ENCODE results near the gene CXADR. TPM values are rescaled to one million over a fixed set of nuclear protein-coding genes. Genes with fewer than 3 reads are reported as not detected.

Gene CXADR
- total RNA-seq (2021), result 150 and 152 TPM in 2 replicates
- long read RNA-seq, full-length matches to known transcripts, result 2,064 of 2,227 reads
- long read RNA-seq, partial matches to known transcripts, result 85 of 2,227 reads
- long read RNA-seq, other reads (novel, unspliced or antisense), result 78 of 2,227 reads

- Histone ChIP-seq H3K9me3 (ENCODE audit: control insufficient read depth, low read depth, low read length) (no peaks in the 10 kb centered on the region), H3K27ac (ENCODE audit: insufficient read length, low read depth, low read length) (peak within 1 kb of the TSS; percentile 91), H3K56ac (ENCODE audit: insufficient read length, low read depth, low read length) (peak within 1 kb of the TSS; percentile 42), H2BK20ac (ENCODE audit: low read depth, low read length, poor library complexity, severe bottlenecking) (no peak within 1 kb of the TSS), H3K4me1 (ENCODE audit: insufficient read depth, low read length) (0 out of 2 replicates have a peak, but pooled peaks cover 2% of the 10 kb centered on the region), H3K79me2 (ENCODE audit: insufficient read depth, low read length) (peaks cover 28% of the 10 kb centered on the region; the same call in 1 of the 2 replicates), H4K8ac (replicated peaks; ENCODE audit: insufficient read length, low read depth, low read length) (no peak within 1 kb of the TSS), H3K23ac (ENCODE audit: insufficient read length, low read depth, low read length) (no peak within 1 kb of the TSS), H4K20me1 (ENCODE audit: control insufficient read depth, insufficient read depth, insufficient read length) (no peaks in the 10 kb centered on the region), H2BK5ac (ENCODE audit: insufficient read length, low read length) (no peak within 1 kb of the TSS), H3K4me2 (ENCODE audit: insufficient read depth, insufficient read length, low read length) (peak within 1 kb of the TSS; percentile 77), H2AFZ (ENCODE audit: low read length) (peak within 1 kb of the TSS; percentile 52), H3K18ac (ENCODE audit: insufficient read length, low read depth, low read length) (peak within 1 kb of the TSS; percentile 85), H3K27me3 (ENCODE audit: insufficient read depth, low read length) (no peaks in the 10 kb centered on the region), H3K79me1 (ENCODE audit: insufficient read depth, low read depth, low read length, poor library complexity, severe bottlenecking) (no peaks in the 10 kb centered on the region), H3K14ac (ENCODE audit: insufficient read depth, low read length) (peak within 1 kb of the TSS; percentile 94), H3T11ph (ENCODE audit: low read length) (peak within 1 kb of the TSS; percentile 38), H4K91ac (ENCODE audit: insufficient read length, low read depth, low read length) (no peak within 1 kb of the TSS), H2BK15ac (ENCODE audit: low read depth, low read length) (no peak within 1 kb of the TSS), H2AK5ac (ENCODE audit: insufficient read length, low read length) (no peak within 1 kb of the TSS), H3K23me2 (ENCODE audit: insufficient read length, low read depth, low read length, poor library complexity, severe bottlenecking) (peaks cover 8% of the 10 kb centered on the region), H3K4ac (ENCODE audit: low read depth, low read length) (peak within 1 kb of the TSS; percentile 70; the same call in 1 of the 2 replicates), H3K9ac (ENCODE audit: extremely low read depth, insufficient read length, low read length) (peak within 1 kb of the TSS; percentile 89), H4K5ac (ENCODE audit: insufficient read length, low read depth, low read length) (peak within 1 kb of the TSS; percentile 35), H2BK12ac (ENCODE audit: insufficient read length, low read depth, low read length) (peak within 1 kb of the TSS; percentile 5), H2BK120ac (ENCODE audit: low read depth, low read length, poor library complexity, severe bottlenecking) (peak within 1 kb of the TSS; percentile 56)
- TF ChIP-seq CTCF (conservative IDR thresholded peaks at IDR 0.05), result peak; percentile 92
- no CpG with 5 or more reads among the region's 83 CpGs for WGBS (ENCODE audit: extremely low coverage, insufficient read length, low lambda C conversion rate)
- Mint-ChIP-seq H3K9me3 (no peaks in the 10 kb centered on the region; a peak in 1 of 5 replicates), H3K36me3 (ENCODE audit: insufficient read depth in 1 of 3, low read depth in 3 of 3) (peaks cover 15 to 20% (median 20%) of the 10 kb centered on the region in 3 experiments), H3K27ac (peak within 1 kb of the TSS; percentile 97 to 99 (median 99)), H3K4me3 (peak within 1 kb of the TSS; percentile 87 to 95), H3K4me1 (peaks cover 35 to 47% of the 10 kb centered on the region in 2 experiments), H3K27me3 (ENCODE audit: low read depth) (peaks cover 4% of the 10 kb centered on the region; the same call in 1 of the 2 replicates)
- DNase-seq, result peak; percentile 93
Measured at GRCh38 chr21:17512253-17513213, at the start of gene CXADR. CXADR (plus strand) TSS chr21:17513043; CDS start chr21:17513130, 87 bp downstream.

Measured in H9 (cell line).